Measurements from ENCODE around the gene LIN37. TPM values are rescaled to one million over a fixed set of nuclear protein-coding genes. Genes with fewer than 3 reads are reported as not detected.
"Not testable (repeated sequence)": the region's sequence is repeated elsewhere in the genome, so short reads cannot be mapped to it uniquely, and the experiment has no call there.

LIN37 gene
- total RNA-seq, 1 experiment from 2014 or later = 6.4 TPM

- TF ChIP-seq, protein P1, sequence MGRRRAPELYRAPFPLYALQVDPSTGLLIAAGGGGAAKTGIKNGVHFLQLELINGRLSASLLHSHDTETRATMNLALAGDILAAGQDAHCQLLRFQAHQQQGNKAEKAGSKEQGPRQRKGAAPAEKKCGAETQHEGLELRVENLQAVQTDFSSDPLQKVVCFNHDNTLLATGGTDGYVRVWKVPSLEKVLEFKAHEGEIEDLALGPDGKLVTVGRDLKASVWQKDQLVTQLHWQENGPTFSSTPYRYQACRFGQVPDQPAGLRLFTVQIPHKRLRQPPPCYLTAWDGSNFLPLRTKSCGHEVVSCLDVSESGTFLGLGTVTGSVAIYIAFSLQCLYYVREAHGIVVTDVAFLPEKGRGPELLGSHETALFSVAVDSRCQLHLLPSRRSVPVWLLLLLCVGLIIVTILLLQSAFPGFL (CRISPR knock-in tag; IDR thresholded peaks at IDR 0.05; ENCODE audit: borderline replicate concordance) = no peak
- TF ChIP-seq RORB (CRISPR knock-in tag; IDR thresholded peaks at IDR 0.05) = no peak
These were observed 24.7 kb upstream of the LIN37 start (continued) for GRCh38 chr19:35723671-35724070.

DNA sequence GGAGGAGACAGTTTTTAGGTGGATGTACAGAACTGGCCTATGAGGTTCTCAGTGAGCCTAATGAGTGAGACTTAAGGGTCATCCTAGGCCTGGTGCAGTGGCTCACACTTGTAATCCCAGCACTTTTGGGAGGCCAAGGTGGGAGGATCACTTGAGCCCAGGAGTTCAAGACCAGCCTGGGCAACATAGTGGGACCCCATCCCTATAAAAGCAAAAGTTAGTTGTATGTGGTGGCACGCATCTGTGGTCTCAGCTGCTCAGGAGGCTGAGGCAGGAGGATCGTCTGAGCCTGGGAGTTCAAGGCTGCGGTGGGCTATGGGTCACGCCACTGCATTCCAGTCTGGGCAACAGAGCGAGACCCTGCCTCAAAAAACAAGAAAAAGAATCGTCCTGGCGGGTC, 24.2 kb upstream of the LIN37 start:
- peaks cover 60% of the 10 kb centered on the region for H3K36me3 Mint-ChIP-seq

GRCh38 chr19:35724560-35724959, 23.8 kb upstream of the LIN37 start:
- H3K27me3 Mint-ChIP-seq (ENCODE audit: low read depth) = no peaks in the 10 kb centered on the region
- no peak overlapping the region for H3K4me3 Mint-ChIP-seq
- peaks cover 64% of the 10 kb centered on the region for H3K36me3 Mint-ChIP-seq
- H3K4me1 Mint-ChIP-seq = peaks cover under 1% of the 10 kb centered on the region; the same call in 1 of the 2 replicates
- H3K27ac Mint-ChIP-seq = no peak overlapping the region
- DNase-seq (ENCODE audit: low spot score) (no peak), ATAC-seq (no peak)
- ChIA-PET POLR2A (interaction anchor here (1.3 kb wide), 1 partner anchor 16 kb away, joined by 3 read pairs; no protein-coding TSS in a partner anchor), CTCF (interaction anchor here (0.7 kb wide), 1 partner anchor 21 kb away, joined by 3 read pairs; the partner anchor contains the start of genes PSENEN and U2AF1L4)
- H3K9me3 Mint-ChIP-seq = no peaks in the 10 kb centered on the region
- TF ChIP-seq IRF1 (CRISPR knock-in tag; IDR thresholded peaks at IDR 0.05) (no peak), JAZF1 (CRISPR knock-in tag; IDR thresholded peaks at IDR 0.05) (no peak), TCF7 (CRISPR knock-in tag; IDR thresholded peaks at IDR 0.05; ENCODE audit: low read depth) (no peak), ZNF317 (CRISPR knock-in tag; IDR thresholded peaks at IDR 0.05; ENCODE audit: borderline replicate concordance, low read depth) (no peak), GABPB1 (CRISPR knock-in tag; IDR thresholded peaks at IDR 0.05) (no peak), KAT7 (CRISPR knock-in tag; IDR thresholded peaks at IDR 0.05; ENCODE audit: borderline replicate concordance) (no peak), ZNF396 (CRISPR knock-in tag; IDR thresholded peaks at IDR 0.05; ENCODE audit: borderline replicate concordance) (no peak), OVOL2 (CRISPR knock-in tag; IDR thresholded peaks at IDR 0.05; ENCODE audit: borderline replicate concordance) (no peak), ZNF416 (CRISPR knock-in tag; IDR thresholded peaks at IDR 0.05) (no peak), ATF6 (CRISPR knock-in tag; IDR thresholded peaks at IDR 0.05) (no peak)
- TF ChIP-seq, protein P2, sequence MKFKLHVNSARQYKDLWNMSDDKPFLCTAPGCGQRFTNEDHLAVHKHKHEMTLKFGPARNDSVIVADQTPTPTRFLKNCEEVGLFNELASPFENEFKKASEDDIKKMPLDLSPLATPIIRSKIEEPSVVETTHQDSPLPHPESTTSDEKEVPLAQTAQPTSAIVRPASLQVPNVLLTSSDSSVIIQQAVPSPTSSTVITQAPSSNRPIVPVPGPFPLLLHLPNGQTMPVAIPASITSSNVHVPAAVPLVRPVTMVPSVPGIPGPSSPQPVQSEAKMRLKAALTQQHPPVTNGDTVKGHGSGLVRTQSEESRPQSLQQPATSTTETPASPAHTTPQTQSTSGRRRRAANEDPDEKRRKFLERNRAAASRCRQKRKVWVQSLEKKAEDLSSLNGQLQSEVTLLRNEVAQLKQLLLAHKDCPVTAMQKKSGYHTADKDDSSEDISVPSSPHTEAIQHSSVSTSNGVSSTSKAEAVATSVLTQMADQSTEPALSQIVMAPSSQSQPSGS (CRISPR knock-in tag; IDR thresholded peaks at IDR 0.05; ENCODE audit: borderline replicate concordance, low read depth) = no peak
- TF ChIP-seq, protein P3, sequence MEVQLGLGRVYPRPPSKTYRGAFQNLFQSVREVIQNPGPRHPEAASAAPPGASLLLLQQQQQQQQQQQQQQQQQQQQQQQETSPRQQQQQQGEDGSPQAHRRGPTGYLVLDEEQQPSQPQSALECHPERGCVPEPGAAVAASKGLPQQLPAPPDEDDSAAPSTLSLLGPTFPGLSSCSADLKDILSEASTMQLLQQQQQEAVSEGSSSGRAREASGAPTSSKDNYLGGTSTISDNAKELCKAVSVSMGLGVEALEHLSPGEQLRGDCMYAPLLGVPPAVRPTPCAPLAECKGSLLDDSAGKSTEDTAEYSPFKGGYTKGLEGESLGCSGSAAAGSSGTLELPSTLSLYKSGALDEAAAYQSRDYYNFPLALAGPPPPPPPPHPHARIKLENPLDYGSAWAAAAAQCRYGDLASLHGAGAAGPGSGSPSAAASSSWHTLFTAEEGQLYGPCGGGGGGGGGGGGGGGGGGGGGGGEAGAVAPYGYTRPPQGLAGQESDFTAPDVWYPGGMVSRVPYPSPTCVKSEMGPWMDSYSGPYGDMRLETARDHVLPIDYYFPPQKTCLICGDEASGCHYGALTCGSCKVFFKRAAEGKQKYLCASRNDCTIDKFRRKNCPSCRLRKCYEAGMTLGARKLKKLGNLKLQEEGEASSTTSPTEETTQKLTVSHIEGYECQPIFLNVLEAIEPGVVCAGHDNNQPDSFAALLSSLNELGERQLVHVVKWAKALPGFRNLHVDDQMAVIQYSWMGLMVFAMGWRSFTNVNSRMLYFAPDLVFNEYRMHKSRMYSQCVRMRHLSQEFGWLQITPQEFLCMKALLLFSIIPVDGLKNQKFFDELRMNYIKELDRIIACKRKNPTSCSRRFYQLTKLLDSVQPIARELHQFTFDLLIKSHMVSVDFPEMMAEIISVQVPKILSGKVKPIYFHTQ (CRISPR knock-in tag; IDR thresholded peaks at IDR 0.05) = no peak
- TF ChIP-seq, protein P1 (CRISPR knock-in tag; IDR thresholded peaks at IDR 0.05; ENCODE audit: borderline replicate concordance) = no peak
- TF ChIP-seq, protein P4, sequence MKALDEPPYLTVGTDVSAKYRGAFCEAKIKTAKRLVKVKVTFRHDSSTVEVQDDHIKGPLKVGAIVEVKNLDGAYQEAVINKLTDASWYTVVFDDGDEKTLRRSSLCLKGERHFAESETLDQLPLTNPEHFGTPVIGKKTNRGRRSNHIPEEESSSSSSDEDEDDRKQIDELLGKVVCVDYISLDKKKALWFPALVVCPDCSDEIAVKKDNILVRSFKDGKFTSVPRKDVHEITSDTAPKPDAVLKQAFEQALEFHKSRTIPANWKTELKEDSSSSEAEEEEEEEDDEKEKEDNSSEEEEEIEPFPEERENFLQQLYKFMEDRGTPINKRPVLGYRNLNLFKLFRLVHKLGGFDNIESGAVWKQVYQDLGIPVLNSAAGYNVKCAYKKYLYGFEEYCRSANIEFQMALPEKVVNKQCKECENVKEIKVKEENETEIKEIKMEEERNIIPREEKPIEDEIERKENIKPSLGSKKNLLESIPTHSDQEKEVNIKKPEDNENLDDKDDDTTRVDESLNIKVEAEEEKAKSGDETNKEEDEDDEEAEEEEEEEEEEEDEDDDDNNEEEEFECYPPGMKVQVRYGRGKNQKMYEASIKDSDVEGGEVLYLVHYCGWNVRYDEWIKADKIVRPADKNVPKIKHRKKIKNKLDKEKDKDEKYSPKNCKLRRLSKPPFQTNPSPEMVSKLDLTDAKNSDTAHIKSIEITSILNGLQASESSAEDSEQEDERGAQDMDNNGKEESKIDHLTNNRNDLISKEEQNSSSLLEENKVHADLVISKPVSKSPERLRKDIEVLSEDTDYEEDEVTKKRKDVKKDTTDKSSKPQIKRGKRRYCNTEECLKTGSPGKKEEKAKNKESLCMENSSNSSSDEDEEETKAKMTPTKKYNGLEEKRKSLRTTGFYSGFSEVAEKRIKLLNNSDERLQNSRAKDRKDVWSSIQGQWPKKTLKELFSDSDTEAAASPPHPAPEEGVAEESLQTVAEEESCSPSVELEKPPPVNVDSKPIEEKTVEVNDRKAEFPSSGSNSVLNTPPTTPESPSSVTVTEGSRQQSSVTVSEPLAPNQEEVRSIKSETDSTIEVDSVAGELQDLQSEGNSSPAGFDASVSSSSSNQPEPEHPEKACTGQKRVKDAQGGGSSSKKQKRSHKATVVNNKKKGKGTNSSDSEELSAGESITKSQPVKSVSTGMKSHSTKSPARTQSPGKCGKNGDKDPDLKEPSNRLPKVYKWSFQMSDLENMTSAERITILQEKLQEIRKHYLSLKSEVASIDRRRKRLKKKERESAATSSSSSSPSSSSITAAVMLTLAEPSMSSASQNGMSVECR (CRISPR knock-in tag; IDR thresholded peaks at IDR 0.05; ENCODE audit: borderline replicate concordance) = no peak

More for the DNA sequence above, 24.2 kb upstream of the LIN37 start:
- not testable (repeated sequence) for H3K27me3 Mint-ChIP-seq (ENCODE audit: low read depth); DNase-seq (ENCODE audit: low spot score); H3K9me3 Mint-ChIP-seq; H3K4me1 Mint-ChIP-seq; ATAC-seq; H3K27ac Mint-ChIP-seq; H3K4me3 Mint-ChIP-seq
- CTCF ChIA-PET = interaction anchor here (0.7 to 1.0 kb wide), 2 partner anchors 13 to 21 kb away, joined by 3 read pairs; partner anchors contain the start of genes PSENEN and U2AF1L4
- POLR2A ChIA-PET = interaction anchor here (1.3 kb wide), 1 partner anchor 16 kb away, joined by 3 read pairs; no protein-coding TSS in a partner anchor
